H9 (cell line): ENCODE results near the gene NXN. TPM values are rescaled to one million over a fixed set of nuclear protein-coding genes. Genes with fewer than 3 reads are reported as not detected.
"Not testable (repeated sequence)": the region's sequence is repeated elsewhere in the genome, so short reads cannot be mapped to it uniquely, and the experiment has no call there.

Source experiments
- DNase-seq: peaks from one replicate; pipeline ENCODE4 v3.0.0-alpha.2; 2017
- H2AFZ ChIP-seq: one replicate; pipeline ENCODE4 v1.6.1; 2013; ENCODE audit warnings: mild to moderate bottlenecking, low read length, control low read depth, moderate library complexity
- H2AK5ac ChIP-seq: 2 replicates; pipeline ENCODE4 v1.6.1; 2013; ENCODE audit warnings: low read length, control low read depth, mixed read lengths; ENCODE audit not compliant: insufficient read length
- H2BK120ac ChIP-seq: one replicate; pipeline ENCODE4 v1.6.1; 2013; ENCODE audit warnings: low read depth, mild to moderate bottlenecking, low read length, control low read depth, inconsistent platforms; ENCODE audit not compliant: poor library complexity, severe bottlenecking
- H2BK12ac ChIP-seq: 2 replicates; pipeline ENCODE4 v1.6.1; 2013; ENCODE audit warnings: low read length, control low read depth, mixed read lengths, low read depth; ENCODE audit not compliant: insufficient read length
- H2BK15ac ChIP-seq: 2 replicates; pipeline ENCODE4 v1.6.1; 2013; ENCODE audit warnings: low read depth, low read length, control low read depth
- H2BK20ac ChIP-seq: one replicate; pipeline ENCODE4 v1.6.1; 2013; ENCODE audit warnings: low read depth, mild to moderate bottlenecking, low read length, control low read depth, inconsistent platforms; ENCODE audit not compliant: poor library complexity, severe bottlenecking
- H2BK5ac ChIP-seq: 2 replicates; pipeline ENCODE4 v1.6.1; 2013; ENCODE audit warnings: low read length, control low read depth, mixed read lengths; ENCODE audit not compliant: insufficient read length
- H3K14ac ChIP-seq: 2 replicates; pipeline ENCODE4 v1.6.1; 2013; ENCODE audit warnings: low read length, control low read depth; ENCODE audit not compliant: insufficient read depth
- H3K18ac ChIP-seq: 2 replicates; pipeline ENCODE4 v1.6.1; 2013; ENCODE audit warnings: low read depth, mild to moderate bottlenecking, mixed read lengths, low read length, control low read depth; ENCODE audit not compliant: insufficient read length
- H3K23ac ChIP-seq: 2 replicates; pipeline ENCODE4 v1.6.1; 2013; ENCODE audit warnings: low read length, control low read depth, mixed read lengths, low read depth; ENCODE audit not compliant: insufficient read length
- H3K23me2 ChIP-seq: 2 replicates; pipeline ENCODE4 v1.6.1; 2013; ENCODE audit warnings: low read depth, mild to moderate bottlenecking, mixed read lengths, low read length, control low read depth; ENCODE audit not compliant: insufficient read length, poor library complexity, severe bottlenecking
- H3K27ac ChIP-seq: 2 replicates; pipeline ENCODE4 v1.5.1; 2013; ENCODE audit warnings: low read length, control low read depth, mixed read lengths, low read depth; ENCODE audit not compliant: insufficient read length
- H3K27me3 ChIP-seq: 2 replicates; pipeline ENCODE4 v1.6.1; 2013; ENCODE audit warnings: low read length, control low read depth, inconsistent platforms; ENCODE audit not compliant: insufficient read depth
- H3K4ac ChIP-seq: 2 replicates; pipeline ENCODE4 v1.6.1; 2013; ENCODE audit warnings: low read depth, mild to moderate bottlenecking, control low read depth, inconsistent platforms, low read length, moderate library complexity
- H3K4me1 ChIP-seq: 2 replicates; pipeline ENCODE4 v1.6.1; 2013; ENCODE audit warnings: low read length, control low read depth, inconsistent platforms; ENCODE audit not compliant: insufficient read depth
- H3K4me2 ChIP-seq: 2 replicates; pipeline ENCODE4 v1.6.1; 2013; ENCODE audit warnings: low read length, control low read depth, mixed read lengths; ENCODE audit not compliant: insufficient read length, insufficient read depth
- H3K56ac ChIP-seq: 2 replicates; pipeline ENCODE4 v1.6.1; 2013; ENCODE audit warnings: low read depth, mild to moderate bottlenecking, mixed read lengths, low read length, control low read depth; ENCODE audit not compliant: insufficient read length
- H3K79me1 ChIP-seq: 2 replicates; pipeline ENCODE4 v1.6.1; 2013; ENCODE audit warnings: low read depth, mild to moderate bottlenecking, moderate library complexity, low read length, control low read depth, inconsistent platforms; ENCODE audit not compliant: insufficient read depth, poor library complexity, severe bottlenecking
- H3K79me2 ChIP-seq: 2 replicates; pipeline ENCODE4 v1.6.1; 2013; ENCODE audit warnings: low read length, control low read depth, inconsistent platforms; ENCODE audit not compliant: insufficient read depth
- H3K9ac ChIP-seq: 2 replicates; pipeline ENCODE4 v1.6.1; 2013; ENCODE audit warnings: low read length, control low read depth, mixed read lengths; ENCODE audit not compliant: insufficient read length; ENCODE audit errors: extremely low read depth
- H3K9me3 ChIP-seq: one replicate; pipeline ENCODE4 v1.6.1; 2013; ENCODE audit warnings: low read depth, low read length, inconsistent platforms; ENCODE audit not compliant: control insufficient read depth
- H3T11ph ChIP-seq: one replicate; pipeline ENCODE4 v1.6.1; 2013; ENCODE audit warnings: mild to moderate bottlenecking, low read length, control low read depth, inconsistent platforms
- H4K20me1 ChIP-seq: one replicate; pipeline ENCODE4 v1.6.1; 2013; ENCODE audit not compliant: control insufficient read depth, insufficient read length, insufficient read depth
- H4K5ac ChIP-seq: 2 replicates; pipeline ENCODE4 v1.6.1; 2013; ENCODE audit warnings: low read depth, mild to moderate bottlenecking, mixed read lengths, low read length, control low read depth; ENCODE audit not compliant: insufficient read length
- H4K8ac ChIP-seq: replicated peaks from 2 replicates; pipeline ENCODE4 v1.6.1; 2013; ENCODE audit warnings: low read length, control low read depth, mixed read lengths, low read depth; ENCODE audit not compliant: insufficient read length
- H4K91ac ChIP-seq: 2 replicates; pipeline ENCODE4 v1.6.1; 2013; ENCODE audit warnings: low read depth, mild to moderate bottlenecking, moderate library complexity, mixed read lengths, low read length, control low read depth; ENCODE audit not compliant: insufficient read length
- H3K27ac Mint-ChIP-seq, 3 experiments: 2 replicates in 2 of 3; 3 replicates in 1 of 3; pipeline ENCODE4 v1.8.0; 2020 to 2021; ENCODE audit warnings: mixed read lengths in 3 of 3, mild to moderate bottlenecking in 1 of 3, moderate library complexity in 1 of 3
- H3K27me3 Mint-ChIP-seq: 2 replicates; pipeline ENCODE4 v1.8.0; 2021; ENCODE audit warnings: low read depth, mild to moderate bottlenecking, moderate library complexity, mixed read lengths
- H3K36me3 Mint-ChIP-seq, 3 experiments: 2 replicates in 2 of 3; 3 replicates in 1 of 3; pipeline ENCODE4 v1.8.0; 2020 to 2021; ENCODE audit warnings: low read depth in 3 of 3, mixed read lengths in 3 of 3; ENCODE audit not compliant: insufficient read depth in 1 of 3
- H3K4me1 Mint-ChIP-seq, 2 experiments: 2 replicates each; pipeline ENCODE4 v1.8.0; 2020; ENCODE audit warnings: mixed read lengths in 2 of 2
- H3K4me3 Mint-ChIP-seq, 2 experiments: 2 replicates in 1 of 2; 3 replicates in 1 of 2; pipeline ENCODE4 v1.8.0; 2020 to 2021; ENCODE audit warnings: mild to moderate bottlenecking in 2 of 2, mixed read lengths in 2 of 2, moderate library complexity in 1 of 2
- H3K9me3 Mint-ChIP-seq, 2 experiments: 2 replicates in 1 of 2; 3 replicates in 1 of 2; pipeline ENCODE4 v1.8.0; 2020; ENCODE audit warnings: mild to moderate bottlenecking in 2 of 2, mixed read lengths in 2 of 2, moderate library complexity in 1 of 2
- WGBS: extraction: QIAGEN DNeasy Blood & Tissue Kit; methylation state at CpG from one replicate; pipeline ENCODE4 v1.1.7; 2013; ENCODE audit warnings: missing lambda C conversion rate, low lambda C conversion rate, mixed read lengths; ENCODE audit not compliant: insufficient read length; ENCODE audit errors: extremely low coverage; 5-methylcytosine and 5-hydroxymethylcytosine counted together
- total RNA-seq: library from RNA; stranded (reverse); gene quantifications from 2 replicates; pipeline ENCODE4 v1.2.1, GENCODE V29; 2021
- TF ChIP-seq, protein P1 (sequence below): fragments of 200-600 bp; sonication (generic); conservative IDR thresholded peaks from 3 replicates; pipeline ENCODE4 v1.8.0; 2021; ENCODE audit warnings: antibody characterized with exemption, mild to moderate bottlenecking

Gene NXN
- total RNA-seq, 1 experiment from 2014 or later, result 93.6 TPM

DNA sequence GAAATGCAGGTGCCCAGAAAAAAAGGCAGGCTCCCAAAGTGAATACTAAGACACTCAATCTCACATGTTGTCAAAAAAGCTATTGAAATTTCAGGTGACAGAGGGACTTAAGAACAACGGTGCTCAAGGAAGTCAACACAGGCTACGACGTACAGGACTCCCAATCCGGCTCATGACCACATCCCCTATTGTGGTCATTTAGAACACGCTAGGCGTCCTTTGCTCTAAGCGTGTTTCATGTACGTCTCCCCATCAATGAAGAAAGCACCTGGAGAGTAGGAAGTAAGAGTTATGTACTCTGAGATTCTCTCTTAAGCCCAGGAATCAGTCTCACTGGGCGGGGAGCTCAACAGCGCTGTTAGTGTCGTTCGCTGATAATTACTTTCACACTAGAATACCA, 103.3 kb downstream of the NXN start:
- Histone ChIP-seq H3K4me2 (no peak overlapping the region), H3K18ac (no peak overlapping the region)

GRCh38 chr17:874590-874989, 105.0 kb downstream of the NXN start:
- H2AFZ ChIP-seq, H4K91ac ChIP-seq, H2BK5ac ChIP-seq, H3K14ac ChIP-seq, H3K23me2 ChIP-seq, H2BK15ac ChIP-seq, H2BK120ac ChIP-seq, DNase-seq, H3K9ac ChIP-seq, H3K56ac ChIP-seq, H3K9me3 ChIP-seq, H3K27ac Mint-ChIP-seq, H3K4me3 Mint-ChIP-seq, H2BK12ac ChIP-seq, H3K4ac ChIP-seq, H3T11ph ChIP-seq, H3K9me3 Mint-ChIP-seq, H3K79me1 ChIP-seq, H4K20me1 ChIP-seq, H2AK5ac ChIP-seq, H3K23ac ChIP-seq, H3K4me2 ChIP-seq, H3K4me1 ChIP-seq, H3K18ac ChIP-seq, H3K27me3 Mint-ChIP-seq, H3K79me2 ChIP-seq, H4K8ac ChIP-seq, H2BK20ac ChIP-seq, H3K27me3 ChIP-seq, H4K5ac ChIP-seq, H3K27ac ChIP-seq: not testable (repeated sequence)
- Mint-ChIP-seq H3K4me1 (peaks cover 23% of the 10 kb centered on the region in 2 experiments), H3K36me3 (peaks cover 2 to 15% (median 6%) of the 10 kb centered on the region in 3 experiments; a peak in 5 of 7 replicates)
- WGBS, result no CpG with 5 or more reads among the region's 2 CpGs

More for the DNA sequence above, 103.3 kb downstream of the NXN start:
- no peak overlapping the region for H3T11ph ChIP-seq
- Mint-ChIP-seq H3K36me3 (peaks cover 2 to 15% (median 6%) of the 10 kb centered on the region in 3 experiments; a peak in 5 of 7 replicates), H3K27ac (peak overlapping the region in 1 of 3 experiments; percentile 66; a peak in 2 of 7 replicates), H3K4me1 (peaks cover 37 to 38% of the 10 kb centered on the region in 2 experiments), H3K4me3 (no peak overlapping the region), H3K27me3 (no peaks in the 10 kb centered on the region), H3K9me3 (peaks cover 0 to 3% of the 10 kb centered on the region in 2 experiments; a peak in 1 of 5 replicates)
- H4K8ac ChIP-seq, result no peak overlapping the region
- no peak overlapping the region for H2AK5ac ChIP-seq
- H3K14ac ChIP-seq, result no peak overlapping the region
- no peak overlapping the region for H4K91ac ChIP-seq
- H2AFZ ChIP-seq, result no peak overlapping the region
- TF ChIP-seq, protein P1, sequence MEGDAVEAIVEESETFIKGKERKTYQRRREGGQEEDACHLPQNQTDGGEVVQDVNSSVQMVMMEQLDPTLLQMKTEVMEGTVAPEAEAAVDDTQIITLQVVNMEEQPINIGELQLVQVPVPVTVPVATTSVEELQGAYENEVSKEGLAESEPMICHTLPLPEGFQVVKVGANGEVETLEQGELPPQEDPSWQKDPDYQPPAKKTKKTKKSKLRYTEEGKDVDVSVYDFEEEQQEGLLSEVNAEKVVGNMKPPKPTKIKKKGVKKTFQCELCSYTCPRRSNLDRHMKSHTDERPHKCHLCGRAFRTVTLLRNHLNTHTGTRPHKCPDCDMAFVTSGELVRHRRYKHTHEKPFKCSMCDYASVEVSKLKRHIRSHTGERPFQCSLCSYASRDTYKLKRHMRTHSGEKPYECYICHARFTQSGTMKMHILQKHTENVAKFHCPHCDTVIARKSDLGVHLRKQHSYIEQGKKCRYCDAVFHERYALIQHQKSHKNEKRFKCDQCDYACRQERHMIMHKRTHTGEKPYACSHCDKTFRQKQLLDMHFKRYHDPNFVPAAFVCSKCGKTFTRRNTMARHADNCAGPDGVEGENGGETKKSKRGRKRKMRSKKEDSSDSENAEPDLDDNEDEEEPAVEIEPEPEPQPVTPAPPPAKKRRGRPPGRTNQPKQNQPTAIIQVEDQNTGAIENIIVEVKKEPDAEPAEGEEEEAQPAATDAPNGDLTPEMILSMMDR, result no peak
- no peaks in the 10 kb centered on the region for H3K9me3 ChIP-seq
- no peak for DNase-seq
- H2BK5ac ChIP-seq, result no peak overlapping the region
- WGBS, result no CpG with 5 or more reads among the region's 12 CpGs
- no peak overlapping the region for H3K9ac ChIP-seq
- no peak overlapping the region for H4K5ac ChIP-seq
- peaks cover 1% of the 10 kb centered on the region; the same call in 1 of the 2 replicates for H3K4me1 ChIP-seq
- no peak overlapping the region for H3K56ac ChIP-seq
- no peaks in the 10 kb centered on the region for H3K23me2 ChIP-seq
- H3K27me3 ChIP-seq, result no peaks in the 10 kb centered on the region
- no peak overlapping the region for H2BK120ac ChIP-seq
- peaks cover 3% of the 10 kb centered on the region for H3K79me1 ChIP-seq
- no peak overlapping the region for H3K4ac ChIP-seq
- H3K23ac ChIP-seq, result peak overlapping the region; percentile 92
- no peak overlapping the region for H3K27ac ChIP-seq
- H2BK20ac ChIP-seq, result no peak overlapping the region
- no peak overlapping the region for H2BK12ac ChIP-seq
- no peaks in the 10 kb centered on the region for H4K20me1 ChIP-seq
- peak overlapping the region; percentile 85; the same call in 1 of the 2 replicates for H2BK15ac ChIP-seq
- peaks cover 7% of the 10 kb centered on the region; the same call in 1 of the 2 replicates for H3K79me2 ChIP-seq
